OCI-LY3 (cell line): Measurements from ENCODE around the gene POLL.

Source experiments
- CTCF ChIP-seq: fragments of 200-600, 300-600 bp; sonication (generic); IDR thresholded peaks from 2 replicates; pipeline ENCODE4 v1.5.1; 2014; ENCODE audit warnings: antibody characterized with exemption, low read length, low read depth
- EZH2phosphoT487 ChIP-seq: fragments of 200-600 bp; shearing (Covaris generic); IDR thresholded peaks from 2 replicates; pipeline ENCODE4 v1.6.1; 2018; ENCODE audit warnings: antibody characterized with exemption, mixed run types, low read depth

- TF ChIP-seq CTCF (no peak), EZH2phosphoT487 (no peak)
Measured at GRCh38 chr10:101601541-101601940, 13.5 kb upstream of the POLL start.
